ENCODE results near the gene GPR155. TPM values are rescaled to one million over a fixed set of nuclear protein-coding genes. Genes with fewer than 3 reads are reported as not detected.

The GPR155 gene
- total RNA-seq, 1 donor from 2014 or later: 11.0 TPM

GRCh38 chr2:174454566-174454965, 32.3 kb downstream of the GPR155 start:
- no peak for TF ChIP-seq CTCF (IDR thresholded peaks at IDR 0.05; ENCODE audit: insufficient read depth, low read depth, low read length)
- TF ChIP-seq EZH2 (IDR thresholded peaks at IDR 0.05; ENCODE audit: insufficient read depth, low read length): no peak
- H3K27ac ChIP-seq (ENCODE audit: low read depth, low read length): no peak overlapping the region
- H3K27me3 ChIP-seq (ENCODE audit: insufficient read depth, low read length): no peaks in the 10 kb centered on the region
- H3K4me2 ChIP-seq (ENCODE audit: low read length): no peak overlapping the region
- Mint-ChIP-seq H3K4me3 (ENCODE audit: unreplicated experiment) (no peak overlapping the region), H3K27me3 (ENCODE audit: low read depth, unreplicated experiment) (no peaks in the 10 kb centered on the region), H3K36me3 (ENCODE audit: low read depth, unreplicated experiment) (peaks cover 6% of the 10 kb centered on the region), H3K4me1 (ENCODE audit: low read depth, unreplicated experiment) (no peaks in the 10 kb centered on the region), H3K9me3 (ENCODE audit: unreplicated experiment) (no peaks in the 10 kb centered on the region), H3K27ac (ENCODE audit: unreplicated experiment) (no peak overlapping the region)
- no peak for FAIRE-seq
- no peaks in the 10 kb centered on the region for H3K9me3 ChIP-seq (ENCODE audit: insufficient read depth, low read depth, low read length)
- no peaks in the 10 kb centered on the region for H3K4me1 ChIP-seq (ENCODE audit: insufficient read depth, low read length)
- DNase-seq (ENCODE audit: low read depth): no peak
- H2AFZ ChIP-seq (ENCODE audit: low read depth, low read length): no peak overlapping the region
- H4K20me1 ChIP-seq (ENCODE audit: insufficient read depth, low read length): no peaks in the 10 kb centered on the region
- H3K4me3 ChIP-seq (ENCODE audit: insufficient read depth, low read depth, low read length): no peak overlapping the region
- no peak overlapping the region for H3K9ac ChIP-seq (ENCODE audit: low read length)
- H3K79me2 ChIP-seq (ENCODE audit: insufficient read depth, low read length): no peaks in the 10 kb centered on the region
- H3K36me3 ChIP-seq (ENCODE audit: insufficient read depth, low read length): no peaks in the 10 kb centered on the region

GRCh38 chr2:174450021-174450816, 36.6 kb downstream of the GPR155 start:
- DNase-seq (ENCODE audit: low read depth): no peak
- Histone ChIP-seq H3K36me3 (ENCODE audit: insufficient read depth, low read length) (no peaks in the 10 kb centered on the region), H3K4me1 (ENCODE audit: insufficient read depth, low read length) (no peaks in the 10 kb centered on the region), H3K4me3 (ENCODE audit: insufficient read depth, low read depth, low read length) (no peak overlapping the region), H3K27me3 (ENCODE audit: insufficient read depth, low read length) (no peaks in the 10 kb centered on the region), H3K79me2 (ENCODE audit: insufficient read depth, low read length) (no peaks in the 10 kb centered on the region), H3K4me2 (ENCODE audit: low read length) (no peak overlapping the region), H4K20me1 (ENCODE audit: insufficient read depth, low read length) (no peaks in the 10 kb centered on the region), H2AFZ (ENCODE audit: low read depth, low read length) (no peak overlapping the region), H3K9ac (ENCODE audit: low read length) (no peak overlapping the region), H3K27ac (ENCODE audit: low read depth, low read length) (no peak overlapping the region), H3K9me3 (ENCODE audit: insufficient read depth, low read depth, low read length) (no peaks in the 10 kb centered on the region)
- no peaks in the 10 kb centered on the region for H3K27me3 Mint-ChIP-seq (ENCODE audit: low read depth, unreplicated experiment)
- no peak for TF ChIP-seq EZH2 (IDR thresholded peaks at IDR 0.05; ENCODE audit: insufficient read depth, low read length)
- TF ChIP-seq CTCF (IDR thresholded peaks at IDR 0.05; ENCODE audit: insufficient read depth, low read depth, low read length): no peak
- H3K4me1 Mint-ChIP-seq (ENCODE audit: low read depth, unreplicated experiment): no peaks in the 10 kb centered on the region
- no peak overlapping the region for H3K4me3 Mint-ChIP-seq (ENCODE audit: unreplicated experiment)
- no peak for FAIRE-seq
- H3K27ac Mint-ChIP-seq (ENCODE audit: unreplicated experiment): no peak overlapping the region
- H3K36me3 Mint-ChIP-seq (ENCODE audit: low read depth, unreplicated experiment): peaks cover 3% of the 10 kb centered on the region
- H3K9me3 Mint-ChIP-seq (ENCODE audit: unreplicated experiment): no peaks in the 10 kb centered on the region

- H3K27me3 Mint-ChIP-seq (ENCODE audit: low read depth, unreplicated experiment): no peaks in the 10 kb centered on the region
- no peak overlapping the region for H3K27ac Mint-ChIP-seq (ENCODE audit: unreplicated experiment)
- H3K9me3 Mint-ChIP-seq (ENCODE audit: unreplicated experiment): no peaks in the 10 kb centered on the region
- no peak overlapping the region for H3K4me3 Mint-ChIP-seq (ENCODE audit: unreplicated experiment)
- no peaks in the 10 kb centered on the region for H3K36me3 Mint-ChIP-seq (ENCODE audit: low read depth, unreplicated experiment)
- no peaks in the 10 kb centered on the region for H4K20me1 ChIP-seq (ENCODE audit: insufficient read depth, low read length)
- no peak for TF ChIP-seq EZH2 (IDR thresholded peaks at IDR 0.05; ENCODE audit: insufficient read depth, low read length)
- no peak for TF ChIP-seq CTCF (IDR thresholded peaks at IDR 0.05; ENCODE audit: insufficient read depth, low read depth, low read length)
- DNase-seq (ENCODE audit: low read depth) (no peak), FAIRE-seq (no peak)
- no peak overlapping the region for H2AFZ ChIP-seq (ENCODE audit: low read depth, low read length)
- H3K9me3 ChIP-seq (ENCODE audit: insufficient read depth, low read depth, low read length): no peaks in the 10 kb centered on the region
- no peaks in the 10 kb centered on the region for H3K27me3 ChIP-seq (ENCODE audit: insufficient read depth, low read length)
- H3K4me3 ChIP-seq (ENCODE audit: insufficient read depth, low read depth, low read length): no peak overlapping the region
- H3K36me3 ChIP-seq (ENCODE audit: insufficient read depth, low read length): no peaks in the 10 kb centered on the region
- H3K79me2 ChIP-seq (ENCODE audit: insufficient read depth, low read length): no peaks in the 10 kb centered on the region
- no peaks in the 10 kb centered on the region for H3K4me1 Mint-ChIP-seq (ENCODE audit: low read depth, unreplicated experiment)
- no peaks in the 10 kb centered on the region for H3K4me1 ChIP-seq (ENCODE audit: insufficient read depth, low read length)
- H3K9ac ChIP-seq (ENCODE audit: low read length): no peak overlapping the region
- H3K27ac ChIP-seq (ENCODE audit: low read depth, low read length): no peak overlapping the region
- H3K4me2 ChIP-seq (ENCODE audit: low read length): no peak overlapping the region
Measured at GRCh38 chr2:174449033-174449432, 37.8 kb downstream of the GPR155 start.

Measured in astrocyte (in vitro differentiated cells and primary cell).